Astrocyte (in vitro differentiated cells and primary cell): ENCODE data around the gene PCDHGC4. TPM values are rescaled to one million over a fixed set of nuclear protein-coding genes. Genes with fewer than 3 reads are reported as not detected.
A peak's percentile ranks its signal among the peaks of the same experiment; 100 is the strongest.

Experiments used
- DNase-seq: peaks from one replicate; pipeline ENCODE4 v3.0.0-alpha.2; 2010; ENCODE audit warnings: low read depth
- FAIRE-seq: peaks from 2 replicates; lab custom pipeline; 2011; peaks lifted over from hg19 to GRCh38; lab: Jason Lieb, UNC
- H2AFZ ChIP-seq: 2 replicates; pipeline ENCODE4 v1.6.0; 2012; ENCODE audit warnings: low read depth, low read length, inconsistent platforms
- H3K27ac ChIP-seq: 2 replicates; pipeline ENCODE4 v1.5.1; 2011; ENCODE audit warnings: low read depth, low read length, inconsistent platforms
- H3K27me3 ChIP-seq: 2 replicates; pipeline ENCODE4 v1.6.0; 2011; ENCODE audit warnings: low read length, inconsistent platforms; ENCODE audit not compliant: insufficient read depth
- H3K36me3 ChIP-seq: 2 replicates; pipeline ENCODE4 v1.5.1; 2011; ENCODE audit warnings: low read length, inconsistent platforms; ENCODE audit not compliant: insufficient read depth
- H3K4me1 ChIP-seq: 2 replicates; pipeline ENCODE4 v1.5.1; 2011; ENCODE audit warnings: low read length, inconsistent platforms; ENCODE audit not compliant: insufficient read depth
- H3K4me2 ChIP-seq: 2 replicates; pipeline ENCODE4 v1.6.0; 2012; ENCODE audit warnings: low read length, inconsistent platforms
- H3K4me3 ChIP-seq: 2 replicates; pipeline ENCODE4 v1.5.1; 2011; ENCODE audit warnings: low read depth, mild to moderate bottlenecking, low read length, inconsistent platforms; ENCODE audit not compliant: insufficient read depth
- H3K79me2 ChIP-seq: 2 replicates; pipeline ENCODE4 v1.6.0; 2012; ENCODE audit warnings: mild to moderate bottlenecking, low read length, inconsistent platforms; ENCODE audit not compliant: insufficient read depth
- H3K9ac ChIP-seq: 2 replicates; pipeline ENCODE4 v1.6.0; 2012; ENCODE audit warnings: mild to moderate bottlenecking, low read length, inconsistent platforms
- H3K9me3 ChIP-seq: 2 replicates; pipeline ENCODE4 v1.5.1; 2012; ENCODE audit warnings: low read depth, mild to moderate bottlenecking, low read length, inconsistent platforms; ENCODE audit not compliant: insufficient read depth
- H4K20me1 ChIP-seq: 2 replicates; pipeline ENCODE4 v1.6.0; 2012; ENCODE audit warnings: low read length, inconsistent platforms; ENCODE audit not compliant: insufficient read depth
- H3K27ac Mint-ChIP-seq: one replicate; pipeline ENCODE4 v1.8.0; 2021; ENCODE audit warnings: mild to moderate bottlenecking, mixed read lengths; ENCODE audit not compliant: unreplicated experiment
- H3K27me3 Mint-ChIP-seq: one replicate; pipeline ENCODE4 v1.8.0; 2021; ENCODE audit warnings: low read depth, mixed read lengths; ENCODE audit not compliant: unreplicated experiment
- H3K36me3 Mint-ChIP-seq: one replicate; pipeline ENCODE4 v1.8.0; 2021; ENCODE audit warnings: low read depth, mixed read lengths; ENCODE audit not compliant: unreplicated experiment
- H3K4me1 Mint-ChIP-seq: one replicate; pipeline ENCODE4 v1.8.0; 2021; ENCODE audit warnings: low read depth, mixed read lengths; ENCODE audit not compliant: unreplicated experiment
- H3K4me3 Mint-ChIP-seq: one replicate; pipeline ENCODE4 v1.8.0; 2021; ENCODE audit warnings: mild to moderate bottlenecking, moderate library complexity, mixed read lengths; ENCODE audit not compliant: unreplicated experiment
- H3K9me3 Mint-ChIP-seq: one replicate; pipeline ENCODE4 v1.8.0; 2021; ENCODE audit warnings: mild to moderate bottlenecking, mixed read lengths; ENCODE audit not compliant: unreplicated experiment
- EZH2 ChIP-seq: IDR thresholded peaks from 2 replicates; pipeline ENCODE4 v1.6.1; 2012; ENCODE audit warnings: mild to moderate bottlenecking, low read length, inconsistent platforms; ENCODE audit not compliant: insufficient read depth
- total RNA-seq: library from RNA; stranded (reverse); gene quantifications from 2 replicates; pipeline ENCODE4 v1.2.1, GENCODE V29; 2021
- TF ChIP-seq, protein P1 (sequence below): IDR thresholded peaks from 2 replicates; pipeline ENCODE4 v1.5.1; 2011; ENCODE audit warnings: low read depth, mild to moderate bottlenecking, inconsistent platforms, low read length, moderate library complexity; ENCODE audit not compliant: insufficient read depth

Gene PCDHGC4
- total RNA-seq, 1 donor from 2014 or later, result 7.4 TPM

DNA sequence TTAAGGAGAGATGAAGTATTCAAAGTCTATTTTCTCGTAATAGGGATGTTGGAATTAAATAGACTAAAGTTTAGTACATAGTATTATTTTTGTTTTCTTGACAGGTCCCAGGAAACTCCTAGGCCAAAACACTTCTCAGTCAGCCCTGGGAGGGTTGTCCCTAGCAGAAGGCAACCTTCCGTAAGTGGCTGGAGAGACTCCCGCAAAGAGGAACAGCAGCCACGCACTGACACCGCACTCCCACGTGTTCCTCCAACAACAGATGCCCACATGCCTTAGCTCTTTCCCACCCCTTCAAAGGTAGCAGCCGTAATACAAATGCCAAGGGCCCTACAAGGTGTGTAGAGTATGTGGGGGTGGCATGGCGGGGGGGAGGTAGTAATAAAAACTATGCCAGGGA is 32.5 kb downstream of the PCDHGC4 start:
- DNase-seq (no peak), FAIRE-seq (no peak)
- Histone ChIP-seq H3K9me3 (no peaks in the 10 kb centered on the region), H2AFZ (no peak overlapping the region), H3K27me3 (no peaks in the 10 kb centered on the region), H3K4me3 (no peak overlapping the region), H4K20me1 (no peaks in the 10 kb centered on the region), H3K9ac (no peak overlapping the region), H3K36me3 (peaks cover 10% of the 10 kb centered on the region), H3K79me2 (peaks cover 3% of the 10 kb centered on the region), H3K27ac (no peak overlapping the region), H3K4me2 (no peak overlapping the region), H3K4me1 (peaks cover 50% of the 10 kb centered on the region)
- H3K27me3 Mint-ChIP-seq, result no peaks in the 10 kb centered on the region
- peaks cover 1% of the 10 kb centered on the region for H3K9me3 Mint-ChIP-seq
- no peak overlapping the region for H3K4me3 Mint-ChIP-seq
- peaks cover 24% of the 10 kb centered on the region for H3K36me3 Mint-ChIP-seq
- no peak overlapping the region for H3K27ac Mint-ChIP-seq
- H3K4me1 Mint-ChIP-seq, result peaks cover 77% of the 10 kb centered on the region
- TF ChIP-seq, protein P1, sequence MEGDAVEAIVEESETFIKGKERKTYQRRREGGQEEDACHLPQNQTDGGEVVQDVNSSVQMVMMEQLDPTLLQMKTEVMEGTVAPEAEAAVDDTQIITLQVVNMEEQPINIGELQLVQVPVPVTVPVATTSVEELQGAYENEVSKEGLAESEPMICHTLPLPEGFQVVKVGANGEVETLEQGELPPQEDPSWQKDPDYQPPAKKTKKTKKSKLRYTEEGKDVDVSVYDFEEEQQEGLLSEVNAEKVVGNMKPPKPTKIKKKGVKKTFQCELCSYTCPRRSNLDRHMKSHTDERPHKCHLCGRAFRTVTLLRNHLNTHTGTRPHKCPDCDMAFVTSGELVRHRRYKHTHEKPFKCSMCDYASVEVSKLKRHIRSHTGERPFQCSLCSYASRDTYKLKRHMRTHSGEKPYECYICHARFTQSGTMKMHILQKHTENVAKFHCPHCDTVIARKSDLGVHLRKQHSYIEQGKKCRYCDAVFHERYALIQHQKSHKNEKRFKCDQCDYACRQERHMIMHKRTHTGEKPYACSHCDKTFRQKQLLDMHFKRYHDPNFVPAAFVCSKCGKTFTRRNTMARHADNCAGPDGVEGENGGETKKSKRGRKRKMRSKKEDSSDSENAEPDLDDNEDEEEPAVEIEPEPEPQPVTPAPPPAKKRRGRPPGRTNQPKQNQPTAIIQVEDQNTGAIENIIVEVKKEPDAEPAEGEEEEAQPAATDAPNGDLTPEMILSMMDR, result no peak
- no peak for TF ChIP-seq EZH2

DNA sequence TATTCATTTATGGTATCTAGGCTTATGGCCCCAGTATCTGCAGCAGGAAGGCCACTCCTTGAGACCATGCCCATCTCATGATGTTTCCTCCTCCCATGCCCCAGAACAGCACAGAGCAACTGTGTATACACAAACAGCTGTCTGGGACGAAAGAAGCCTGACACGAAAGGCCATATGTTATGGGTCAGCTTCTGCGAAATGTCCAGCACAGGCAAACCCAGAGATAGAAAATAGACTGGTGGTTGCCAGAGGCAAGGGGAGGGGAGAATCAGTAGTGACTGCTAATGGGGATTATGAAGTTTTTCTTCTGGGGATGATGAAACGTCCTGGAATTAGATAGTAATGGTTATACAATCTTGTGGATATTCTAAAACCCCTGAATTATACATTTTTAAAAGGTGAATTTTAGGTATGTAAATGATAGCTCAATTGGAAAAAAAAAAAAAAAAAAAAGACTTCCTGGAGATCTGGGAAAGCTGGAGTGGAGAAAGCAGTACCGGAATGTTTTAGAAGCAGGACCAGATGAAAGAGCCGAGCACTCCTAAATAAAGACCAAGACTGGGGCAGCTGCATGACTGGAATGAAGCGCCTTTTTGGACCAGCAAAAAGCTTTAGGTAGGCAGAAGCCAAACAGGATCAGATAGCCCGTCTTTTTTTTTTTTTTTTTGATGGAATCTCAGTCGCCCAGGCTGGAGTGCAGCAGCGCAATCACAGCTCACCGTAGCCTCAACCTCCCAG is 33.2 kb downstream of the PCDHGC4 start:
- H3K27ac ChIP-seq, result no peak overlapping the region
- H3K9me3 ChIP-seq, result no peaks in the 10 kb centered on the region
- H3K4me1 Mint-ChIP-seq, result peaks cover 74% of the 10 kb centered on the region
- no peaks in the 10 kb centered on the region for H3K9me3 Mint-ChIP-seq
- no peak overlapping the region for H2AFZ ChIP-seq
- H3K79me2 ChIP-seq, result peaks cover 5% of the 10 kb centered on the region
- no peaks in the 10 kb centered on the region for H4K20me1 ChIP-seq
- H3K4me1 ChIP-seq, result peaks cover 50% of the 10 kb centered on the region
- H3K9ac ChIP-seq, result no peak overlapping the region
- FAIRE-seq (no peak), DNase-seq (no peak)
- H3K36me3 ChIP-seq, result peaks cover 10% of the 10 kb centered on the region
- H3K36me3 Mint-ChIP-seq, result peaks cover 24% of the 10 kb centered on the region
- H3K4me3 ChIP-seq, result no peak overlapping the region
- no peaks in the 10 kb centered on the region for H3K27me3 ChIP-seq
- no peak overlapping the region for H3K4me2 ChIP-seq
- H3K27ac Mint-ChIP-seq, result peak overlapping the region; percentile 55
- TF ChIP-seq, protein P1, result no peak
- no peak for TF ChIP-seq EZH2
- no peak overlapping the region for H3K4me3 Mint-ChIP-seq
- no peaks in the 10 kb centered on the region for H3K27me3 Mint-ChIP-seq

DNA sequence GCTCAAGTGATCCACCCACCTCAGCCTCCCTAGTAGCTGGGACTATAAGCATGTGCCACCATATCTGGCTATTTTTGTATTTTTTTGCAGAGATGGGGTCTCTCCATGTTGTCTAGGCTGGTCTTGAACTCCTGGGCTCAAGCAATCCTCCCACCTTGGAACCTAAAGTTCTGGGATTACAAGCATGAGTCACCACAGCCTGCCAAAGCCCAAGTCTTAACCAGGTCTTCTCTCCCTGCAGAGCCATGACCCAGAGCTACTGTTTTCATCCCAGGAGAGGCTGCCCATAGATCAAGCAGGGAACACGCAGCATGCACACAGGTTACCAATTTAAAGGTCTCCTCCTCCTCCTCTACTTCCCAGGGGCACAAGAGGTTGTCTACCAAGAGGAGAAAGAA is 33.8 kb downstream of the PCDHGC4 start:
- no peaks in the 10 kb centered on the region for H3K9me3 ChIP-seq
- Mint-ChIP-seq H3K27me3 (no peaks in the 10 kb centered on the region), H3K9me3 (no peaks in the 10 kb centered on the region), H3K27ac (peak overlapping the region; percentile 53), H3K4me1 (peaks cover 73% of the 10 kb centered on the region), H3K36me3 (peaks cover 24% of the 10 kb centered on the region), H3K4me3 (no peak overlapping the region)
- no peak overlapping the region for H3K27ac ChIP-seq
- no peak overlapping the region for H3K4me2 ChIP-seq
- no peak overlapping the region for H3K4me3 ChIP-seq
- H3K4me1 ChIP-seq, result peaks cover 44% of the 10 kb centered on the region
- peaks cover 8% of the 10 kb centered on the region for H3K79me2 ChIP-seq
- H3K27me3 ChIP-seq, result no peaks in the 10 kb centered on the region
- no peak overlapping the region for H3K9ac ChIP-seq
- FAIRE-seq, result no peak
- H4K20me1 ChIP-seq, result no peaks in the 10 kb centered on the region
- DNase-seq, result no peak
- no peak overlapping the region for H2AFZ ChIP-seq
- H3K36me3 ChIP-seq, result peaks cover 10% of the 10 kb centered on the region
- TF ChIP-seq, protein P1, result no peak
- no peak for TF ChIP-seq EZH2
